Body of pancreas (tissue), 4 donors: ENCODE data around the gene CCDC126.

Source experiments
- CTCF ChIP-seq, 7 experiments: fragments of 450-650 bp in 4 of 7; fragments of 200-600 bp in 3 of 7; sonication (generic) in 3 of 7; IDR thresholded peaks; one replicate each; pipeline ENCODE4 v1.5.1; 2016 to 2019; ENCODE audit warnings: antibody characterized with exemption in 7 of 7
- POLR2A ChIP-seq, 3 donors: fragments of 450-650 bp; IDR thresholded peaks; one replicate each; pipeline ENCODE4 v1.6.1; 2016; ENCODE audit warnings: antibody characterized with exemption in 3 of 3, mild to moderate bottlenecking in 2 of 3

GRCh38 chr7:23687011-23687410, 89.8 kb downstream of the CCDC126 start:
- TF ChIP-seq CTCF (IDR thresholded peaks at IDR 0.05) (no peak), POLR2A (IDR thresholded peaks at IDR 0.05) (no peak)
